HG03103 (cell line): ENCODE measurements around the gene TST.

ENCODE experiments used
- ATAC-seq: cut with Tn5 transposase; IDR thresholded peaks from one replicate; pipeline ENCODE4 v1.9.1; 2021; ENCODE audit warnings: low read depth; ENCODE audit not compliant: unreplicated experiment

Gene TST

GRCh38 chr22:37054056-37054395, 34.8 kb upstream of the TST start:
- ATAC-seq = no peak

GRCh38 chr22:37053310-37054055, 34.2 kb upstream of the TST start:
- ATAC-seq = no peak

- ATAC-seq = no peak
Observed at GRCh38 chr22:37052386-37053309, 33.4 kb upstream of the TST start.

GRCh38 chr22:37051391-37052385, 32.4 kb upstream of the TST start, which contains the start of gene KCTD17:
Gene KCTD17 (plus strand): TSS chr22:37051742. CDS start chr22:37051761, 19 bp downstream.
- peak; percentile 65 for ATAC-seq

- ATAC-seq = no peak
Observed at GRCh38 chr22:37050913-37051312, 31.7 kb upstream of the TST start.

GRCh38 chr22:37049224-37049623, 30.0 kb upstream of the TST start:
- ATAC-seq = no peak

GRCh38 chr22:37048133-37048532, 28.9 kb upstream of the TST start:
- ATAC-seq = no peak

- no peak for ATAC-seq
Observed at GRCh38 chr22:37047006-37047405, 27.8 kb upstream of the TST start.

- ATAC-seq = no peak
Observed at GRCh38 chr22:37046589-37046988, 27.3 kb upstream of the TST start.

- ATAC-seq = no peak
Observed at GRCh38 chr22:37045958-37046357, 26.7 kb upstream of the TST start.

GRCh38 chr22:37044634-37045625, 25.7 kb upstream of the TST start:
- no peak for ATAC-seq

GRCh38 chr22:37043828-37044538, 24.7 kb upstream of the TST start:
- ATAC-seq = no peak

- ATAC-seq = no peak
Observed at GRCh38 chr22:37043209-37043827, 24.1 kb upstream of the TST start.

GRCh38 chr22:37039466-37039865, 20.2 kb upstream of the TST start:
- ATAC-seq = no peak

GRCh38 chr22:37037669-37038068, 18.4 kb upstream of the TST start:
- ATAC-seq = no peak

- no peak for ATAC-seq
Observed at GRCh38 chr22:37036655-37037377, 17.6 kb upstream of the TST start.

GRCh38 chr22:37033605-37034430, 14.6 kb upstream of the TST start:
- no peak for ATAC-seq
